HG03025 (cell line): Measurements from ENCODE around the gene LOC101059915.
"Not testable (repeated sequence)": the region's sequence is repeated elsewhere in the genome, so short reads cannot be mapped to it uniquely, and the experiment has no call there.

Source experiments
- ATAC-seq: cut with Tn5 transposase; IDR thresholded peaks from one replicate; pipeline ENCODE4 v1.9.1; 2021; ENCODE audit warnings: mild to moderate bottlenecking, moderate library complexity; ENCODE audit not compliant: unreplicated experiment, low FRiP score

Gene LOC101059915

GRCh38 chrX:71671043-71671780 lies 3.9 kb downstream of the LOC101059915 start:
- no peak for ATAC-seq

- no peak for ATAC-seq
Observed at GRCh38 chrX:71671938-71672337, 4.6 kb downstream of the LOC101059915 start.

GRCh38 chrX:71675636-71676035 lies 8.3 kb downstream of the LOC101059915 start:
- ATAC-seq = not testable (repeated sequence)

GRCh38 chrX:71676068-71676795 lies 8.9 kb downstream of the LOC101059915 start:
- not testable (repeated sequence) for ATAC-seq

- not testable (repeated sequence) for ATAC-seq
Observed at GRCh38 chrX:71677195-71677594, 9.8 kb downstream of the LOC101059915 start.

GRCh38 chrX:71679575-71680207 lies 12.3 kb downstream of the LOC101059915 start:
- ATAC-seq = no peak

GRCh38 chrX:71696641-71697465 lies 29.5 kb downstream of the LOC101059915 start:
- not testable (repeated sequence) for ATAC-seq

GRCh38 chrX:71697466-71698298 lies 30.3 kb downstream of the LOC101059915 start:
- ATAC-seq = not testable (repeated sequence)

GRCh38 chrX:71698299-71699022 lies 31.1 kb downstream of the LOC101059915 start:
- ATAC-seq = not testable (repeated sequence)

GRCh38 chrX:71699023-71699344 lies 31.6 kb downstream of the LOC101059915 start:
- not testable (repeated sequence) for ATAC-seq

- ATAC-seq = not testable (repeated sequence)
Observed at GRCh38 chrX:71702853-71703252, 35.5 kb downstream of the LOC101059915 start.

GRCh38 chrX:71714064-71714463 lies 46.7 kb downstream of the LOC101059915 start:
- ATAC-seq = not testable (repeated sequence)

- ATAC-seq = not testable (repeated sequence)
Observed at GRCh38 chrX:71715551-71715950, 48.2 kb downstream of the LOC101059915 start.

GRCh38 chrX:71716323-71716722 lies 49.0 kb downstream of the LOC101059915 start:
- ATAC-seq = not testable (repeated sequence)

GRCh38 chrX:71718185-71718584 lies 50.8 kb downstream of the LOC101059915 start, which contains the start of gene CXorf49:
Gene CXorf49 (minus strand): TSS chrX:71718285. CDS start chrX:71718151, 134 bp downstream.
- not testable (repeated sequence) for ATAC-seq

- not testable (repeated sequence) for ATAC-seq
Observed at GRCh38 chrX:71719195-71719594, 51.8 kb downstream of the LOC101059915 start.

GRCh38 chrX:71720289-71720886 lies 53.0 kb downstream of the LOC101059915 start:
- ATAC-seq = not testable (repeated sequence)
